H1 (cell line): ENCODE measurements around the gene MGST2. TPM values are rescaled to one million over a fixed set of nuclear protein-coding genes. Genes with fewer than 3 reads are reported as not detected.

Experiments
- CTCF ChIA-PET: fragments of 300-600 bp; sonication (Branson Sonifier 250); formaldehyde crosslinking; loops from one replicate; lab custom pipeline; 2021; ENCODE audit not compliant: partially characterized antibody; lab: Charles Lee
- POLR2A ChIA-PET: fragments of 300-600 bp; sonication (Branson Sonifier 250); formaldehyde crosslinking; loops from one replicate; lab custom pipeline; 2021; ENCODE audit warnings: inconsistent platforms; ENCODE audit not compliant: partially characterized antibody; lab: Charles Lee
- DNase-seq, 2 experiments: peaks; one replicate each; pipeline versions ENCODE4 v3.0.0 to v3.0.0-alpha.2; 2010 to 2022; ENCODE audit warnings: low spot score in 2 of 2, low read depth in 1 of 2, mixed read lengths in 1 of 2
- FAIRE-seq: peaks from 2 replicates; lab custom pipeline; 2011; peaks lifted over from hg19 to GRCh38; lab: Jason Lieb, UNC
- H2AFZ ChIP-seq: 2 replicates; pipeline ENCODE4 v1.8.1; 2012; ENCODE audit warnings: low read length, inconsistent platforms
- H2AK5ac ChIP-seq: 2 replicates; pipeline ENCODE4 v1.6.1; 2013; ENCODE audit warnings: low read depth, low read length
- H2BK120ac ChIP-seq: replicated peaks from 2 replicates; pipeline ENCODE3; 2013; ENCODE audit warnings: low read depth, low read length, inconsistent platforms
- H2BK12ac ChIP-seq: 2 replicates; pipeline ENCODE4 v1.6.1; 2013; ENCODE audit warnings: low read depth, low read length
- H2BK15ac ChIP-seq: 2 replicates; pipeline ENCODE4 v1.6.1; 2013; ENCODE audit warnings: low read length
- H2BK20ac ChIP-seq: 2 replicates; pipeline ENCODE4 v1.6.1; 2013; ENCODE audit warnings: low read length
- H2BK5ac ChIP-seq: 2 replicates; pipeline ENCODE4 v1.6.1; 2013; ENCODE audit warnings: low read depth, low read length
- H3K14ac ChIP-seq: 2 replicates; pipeline ENCODE4 v1.6.1; 2013; ENCODE audit warnings: inconsistent platforms; ENCODE audit not compliant: insufficient read length
- H3K18ac ChIP-seq: 2 replicates; pipeline ENCODE4 v1.6.1; 2013; ENCODE audit warnings: low read length; ENCODE audit errors: extremely low read depth
- H3K23ac ChIP-seq: 2 replicates; pipeline ENCODE4 v1.6.1; 2013; ENCODE audit warnings: inconsistent platforms; ENCODE audit not compliant: insufficient read length
- H3K23me2 ChIP-seq: 2 replicates; pipeline ENCODE4 v1.6.1; 2013; ENCODE audit warnings: low read depth, low read length
- H3K27ac ChIP-seq: 2 replicates; pipeline ENCODE4 v1.6.1; 2011; ENCODE audit warnings: low read depth, low read length, inconsistent platforms
- H3K27me3 ChIP-seq, 4 experiments: replicated peaks in 1 of 4; 1 replicate in 1 of 4; 2 replicates in 3 of 4; pipeline versions ENCODE4 v1.6.1 to v1.8.1; 2011 to 2013; ENCODE audit warnings: low read length in 3 of 4, mild to moderate bottlenecking in 3 of 4, inconsistent platforms in 2 of 4, mixed read lengths in 2 of 4, moderate library complexity in 1 of 4; ENCODE audit not compliant: control insufficient read depth in 3 of 4, insufficient read depth in 3 of 4; ENCODE audit errors: extremely low read depth in 1 of 4
- H3K36me3 ChIP-seq, 4 experiments: 2 replicates each; pipeline versions ENCODE4 v1.6.1 to v1.8.1; 2011 to 2013; ENCODE audit warnings: mild to moderate bottlenecking in 4 of 4, low read length in 3 of 4, moderate library complexity in 2 of 4, control low read depth in 1 of 4, inconsistent platforms in 1 of 4; ENCODE audit not compliant: insufficient read depth in 4 of 4, control insufficient read depth in 2 of 4
- H3K4ac ChIP-seq: replicated peaks from 2 replicates; pipeline ENCODE3; 2013; ENCODE audit warnings: low read length, low read depth, mixed read lengths, inconsistent platforms; ENCODE audit not compliant: insufficient read length
- H3K4me1 ChIP-seq, 4 experiments: replicated peaks in 1 of 4; 1 replicate in 1 of 4; 2 replicates in 3 of 4; pipeline versions ENCODE4 v1.6.1 to v1.8.1; 2011 to 2013; ENCODE audit warnings: low read length in 3 of 4, inconsistent platforms in 2 of 4, mixed read lengths in 1 of 4; ENCODE audit not compliant: insufficient read depth in 4 of 4, control insufficient read depth in 3 of 4
- H3K4me2 ChIP-seq, 2 experiments: 2 replicates each; pipeline versions ENCODE4 v1.6.1 to v1.8.1; 2011 to 2013; ENCODE audit warnings: low read depth in 2 of 2, low read length in 2 of 2, control low read depth in 1 of 2, inconsistent platforms in 1 of 2, mild to moderate bottlenecking in 1 of 2; ENCODE audit not compliant: insufficient read depth in 1 of 2
- H3K4me3 ChIP-seq, 4 experiments: fragments of 200-600, 300-600 bp in 1 of 4; sonication (generic), shearing (Covaris generic), sonication (Bioruptor Twin) in 1 of 4; 2 replicates each; pipeline versions ENCODE4 v1.5.1 to v1.8.1; 2011 to 2016; ENCODE audit warnings: low read length in 4 of 4, low read depth in 3 of 4, control low read depth in 2 of 4, inconsistent platforms in 2 of 4, mild to moderate bottlenecking in 2 of 4, mixed read lengths in 1 of 4, moderate library complexity in 1 of 4; ENCODE audit not compliant: insufficient read depth in 2 of 4; ENCODE audit errors: extremely low read depth in 1 of 4
- H3K56ac ChIP-seq: replicated peaks from 2 replicates; pipeline ENCODE3; 2013; ENCODE audit warnings: low read depth, mild to moderate bottlenecking, mixed read lengths, low read length, inconsistent platforms; ENCODE audit not compliant: insufficient read length
- H3K79me1 ChIP-seq: 2 replicates; pipeline ENCODE4 v1.6.1; 2013; ENCODE audit warnings: low read depth, low read length, control low read depth
- H3K79me2 ChIP-seq, 2 experiments: 2 replicates each; pipeline versions ENCODE4 v1.6.1 to v1.8.1; 2012 to 2013; ENCODE audit warnings: low read length in 2 of 2, mild to moderate bottlenecking in 2 of 2, inconsistent platforms in 1 of 2; ENCODE audit not compliant: insufficient read depth in 2 of 2, control insufficient read depth in 1 of 2
- H3K9ac ChIP-seq, 4 experiments: replicated peaks in 1 of 4; 1 replicate in 1 of 4; 2 replicates in 3 of 4; pipeline versions ENCODE4 v1.6.1 to v1.8.1; 2011 to 2013; ENCODE audit warnings: low read depth in 3 of 4, low read length in 3 of 4, control low read depth in 2 of 4, mild to moderate bottlenecking in 2 of 4, moderate library complexity in 2 of 4, inconsistent platforms in 1 of 4; ENCODE audit errors: extremely low read depth in 1 of 4
- H3K9me3 ChIP-seq, 2 experiments: 2 replicates each; pipeline versions ENCODE4 v1.6.1 to v1.8.1; 2012 to 2013; ENCODE audit warnings: mild to moderate bottlenecking in 2 of 2, moderate library complexity in 2 of 2, control low read depth in 1 of 2, inconsistent platforms in 1 of 2, low read depth in 1 of 2, low read length in 1 of 2, mixed read lengths in 1 of 2; ENCODE audit not compliant: insufficient read depth in 2 of 2
- H4K20me1 ChIP-seq, 2 experiments: replicated peaks in 1 of 2; 2 replicates each; pipeline versions ENCODE3 to v1.8.1; 2011 to 2013; ENCODE audit warnings: inconsistent platforms in 2 of 2, low read length in 2 of 2, mild to moderate bottlenecking in 1 of 2; ENCODE audit not compliant: insufficient read depth in 2 of 2, control insufficient read depth in 1 of 2
- H4K5ac ChIP-seq: 2 replicates; pipeline ENCODE4 v1.6.1; 2013; ENCODE audit warnings: low read length, low read depth, mixed read lengths, inconsistent platforms; ENCODE audit not compliant: insufficient read length
- H4K8ac ChIP-seq: 2 replicates; pipeline ENCODE4 v1.8.0; 2013; ENCODE audit warnings: mild to moderate bottlenecking, moderate library complexity, low read length, inconsistent platforms; ENCODE audit not compliant: insufficient read depth; ENCODE audit errors: extremely low read depth
- H4K91ac ChIP-seq: replicated peaks from 2 replicates; pipeline ENCODE3; 2013; ENCODE audit warnings: low read length, mixed read lengths, inconsistent platforms; ENCODE audit not compliant: insufficient read length
- ATF3 ChIP-seq: IDR thresholded peaks from 2 replicates; pipeline ENCODE4 v1.6.1; 2011; ENCODE audit warnings: low read depth, mild to moderate bottlenecking, low read length; ENCODE audit not compliant: insufficient read depth
- CREB1 ChIP-seq: IDR thresholded peaks from 2 replicates; pipeline ENCODE4 v1.6.1; 2012; ENCODE audit warnings: inconsistent platforms
- CTCF ChIP-seq, 3 experiments: IDR thresholded peaks; 1 replicate in 2 of 3; 2 replicates in 1 of 3; pipeline versions ENCODE4 v1.5.1 to v1.6.1; 2011; ENCODE audit warnings: low read length in 3 of 3, mild to moderate bottlenecking in 3 of 3, inconsistent platforms in 2 of 3, low read depth in 1 of 3, moderate library complexity in 1 of 3; ENCODE audit not compliant: insufficient read depth in 1 of 3; ENCODE audit errors: control extremely low read depth in 1 of 3
- HDAC2 ChIP-seq, 2 experiments: fragments of 300-600 bp in 1 of 2; sonication (generic) in 1 of 2; IDR thresholded peaks; 2 replicates each; pipeline ENCODE4 v1.6.1; 2011 to 2012; ENCODE audit warnings: low read depth in 2 of 2, low read length in 2 of 2, mild to moderate bottlenecking in 2 of 2, moderate library complexity in 2 of 2, borderline replicate concordance in 1 of 2, inconsistent platforms in 1 of 2
- PHF8 ChIP-seq: fragments of 200-600 bp; sonication (generic); conservative IDR thresholded peaks from 2 replicates; pipeline ENCODE4 v1.7.1; 2012; ENCODE audit warnings: low read depth, mild to moderate bottlenecking, inconsistent platforms, low read length, moderate library complexity
- SP2 ChIP-seq: IDR thresholded peaks from 2 replicates; pipeline ENCODE4 v1.6.1; 2012; ENCODE audit warnings: mild to moderate bottlenecking, low read length, inconsistent platforms
- WGBS, 2 experiments: shearing (Covaris generic) in 1 of 2; methylation state at CpG; one replicate each; pipeline versions ENCODE4 v1.1.6 to v1.1.7; 2013 to 2015; ENCODE audit warnings: low lambda C conversion rate in 2 of 2, mixed read lengths in 2 of 2, inconsistent platforms in 1 of 2, low coverage in 1 of 2, missing lambda C conversion rate in 1 of 2; ENCODE audit not compliant: insufficient replicate concordance in 2 of 2, insufficient coverage in 1 of 2, insufficient read length in 1 of 2; ENCODE audit errors: extremely low coverage in 1 of 2, missing lambda C conversion rate in 1 of 2; 5-methylcytosine and 5-hydroxymethylcytosine counted together
- polyA plus RNA-seq, 7 experiments: library from polyadenylated mRNA; depleted of rRNA in 3 of 7; stranded (reverse) in 5 of 7; unstranded in 2 of 7; fragments of >200 nt in 5 of 7; fragments of 200-250 nt in 2 of 7; gene quantifications; 1 replicate in 5 of 7; 2 replicates in 1 of 7; 4 replicates in 1 of 7; pipeline versions ENCODE4 v1.2.1 to v1.2.3, GENCODE V29; 2011 to 2013; ENCODE audit warnings: missing spikeins in 2 of 7, mixed read lengths in 2 of 7
- total RNA-seq: library from RNA; stranded (reverse); fragmentation: NEBNext Ultra II Directional; extraction: Animal tissue kit (Norgen Biotek cat#: 25700); gene quantifications from 2 replicates; pipeline ENCODE4 v1.2.1, GENCODE V29; 2021

MGST2 gene
- total and polyA plus RNA-seq, 2 of the 8 experiments (the other 6 are each of a cell fraction or from before 2014, with no cell fraction given): 8.0 to 13.6 TPM

GRCh38 chr4:139710073-139710472, 44.5 kb downstream of the MGST2 start:
- Histone ChIP-seq H2BK20ac (no peak overlapping the region), H3K18ac (no peak overlapping the region), H3K36me3 (no peaks in the 10 kb centered on the region), H3K4me2 (no peak overlapping the region), H3K4ac (no peak overlapping the region), H3K4me3 (no peak overlapping the region), H2BK120ac (no peak overlapping the region), H4K5ac (no peak overlapping the region), H2BK12ac (no peak overlapping the region), H3K14ac (no peak overlapping the region), H4K91ac (no peak overlapping the region), H4K20me1 (no peaks in the 10 kb centered on the region), H3K79me1 (no peaks in the 10 kb centered on the region), H4K8ac (no peak overlapping the region), H3K27ac (no peak overlapping the region), H3K4me1 (no peaks in the 10 kb centered on the region), H3K27me3 (peaks cover 3 to 25% (median 16%) of the 10 kb centered on the region in 4 experiments), H2AK5ac (no peak overlapping the region), H3K23me2 (no peaks in the 10 kb centered on the region), H3K23ac (no peak overlapping the region), H3K9me3 (no peaks in the 10 kb centered on the region), H3K79me2 (no peaks in the 10 kb centered on the region), H2AFZ (no peak overlapping the region), H2BK5ac (no peak overlapping the region), H2BK15ac (no peak overlapping the region), H3K56ac (no peak overlapping the region), H3K9ac (no peak overlapping the region)
- DNase-seq (no peak), FAIRE-seq (no peak)
- ChIA-PET CTCF (interaction anchor here (0.8 to 5.5 kb wide), 4 partner anchors 10 to 620 kb away, joined by 3 to 32 read pairs (median 4); no protein-coding TSS in a partner anchor), POLR2A (no interaction called here)
- no peak for TF ChIP-seq HDAC2 (IDR thresholded peaks at IDR 0.05; ENCODE audit: borderline replicate concordance in 1 of 2, low read depth in 2 of 2, low read length in 2 of 2)
- TF ChIP-seq PHF8: no peak
- no peak for TF ChIP-seq CTCF (IDR thresholded peaks at IDR 0.05; ENCODE audit: control extremely low read depth in 1 of 3, insufficient read depth in 1 of 3, low read depth in 1 of 3, low read length in 3 of 3)
- no peak for TF ChIP-seq CREB1
- TF ChIP-seq SP2: no peak
- no peak for TF ChIP-seq ATF3
- WGBS, 2 experiments: 91% methylated on average over 2 of the region's 2 CpGs; no CpG with 5 or more reads in 1 of the 2 experiments
